HG03558 (cell line): ENCODE data around the gene INVS.
"Not testable (repeated sequence)": the region's sequence is repeated elsewhere in the genome, so short reads cannot be mapped to it uniquely, and the experiment has no call there.

ENCODE experiments used
- ATAC-seq: cut with Tn5 transposase; IDR thresholded peaks from one replicate; pipeline ENCODE4 v1.9.1; 2021; ENCODE audit warnings: moderate number of reproducible peaks; ENCODE audit not compliant: unreplicated experiment; ENCODE audit errors: extremely low read depth

Gene INVS

DNA sequence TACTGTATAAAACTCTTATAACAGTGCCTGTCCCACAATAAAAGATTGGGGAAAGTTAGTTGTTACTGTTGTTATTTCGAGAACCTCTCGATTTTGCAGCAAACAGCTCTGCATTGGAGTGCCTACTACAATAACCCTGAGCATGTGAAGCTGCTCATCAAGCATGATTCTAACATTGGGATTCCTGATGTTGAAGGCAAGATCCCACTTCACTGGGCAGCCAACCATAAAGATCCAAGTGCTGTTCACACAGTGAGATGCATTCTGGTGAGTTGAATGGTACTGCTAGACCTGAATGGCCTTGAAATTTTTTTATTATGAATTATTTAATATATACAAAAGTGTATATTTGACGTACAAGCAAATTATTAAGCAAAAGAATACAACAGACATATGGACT is 130.5 kb downstream of the INVS start:
- no peak for ATAC-seq

DNA sequence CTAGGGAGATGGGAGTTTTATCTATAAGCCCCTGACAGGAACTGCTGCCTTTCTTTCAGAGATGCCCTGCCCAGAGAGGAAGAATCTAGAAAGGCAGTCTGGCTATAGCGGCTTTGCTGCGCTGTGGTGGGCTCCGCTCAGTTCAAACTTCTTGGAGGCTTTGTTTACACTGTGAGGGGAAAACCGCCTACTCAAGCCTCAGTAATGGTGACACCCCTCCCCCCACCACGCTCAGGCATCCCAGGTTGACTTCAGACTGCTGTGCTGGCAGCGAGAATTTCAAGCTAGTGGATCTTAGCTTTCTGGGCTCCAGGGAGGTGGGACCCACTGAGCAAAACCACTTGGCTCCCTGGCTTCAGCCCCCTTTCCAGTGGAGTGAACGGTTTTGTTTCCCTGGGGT is 137.9 kb downstream of the INVS start:
- not testable (repeated sequence) for ATAC-seq

DNA sequence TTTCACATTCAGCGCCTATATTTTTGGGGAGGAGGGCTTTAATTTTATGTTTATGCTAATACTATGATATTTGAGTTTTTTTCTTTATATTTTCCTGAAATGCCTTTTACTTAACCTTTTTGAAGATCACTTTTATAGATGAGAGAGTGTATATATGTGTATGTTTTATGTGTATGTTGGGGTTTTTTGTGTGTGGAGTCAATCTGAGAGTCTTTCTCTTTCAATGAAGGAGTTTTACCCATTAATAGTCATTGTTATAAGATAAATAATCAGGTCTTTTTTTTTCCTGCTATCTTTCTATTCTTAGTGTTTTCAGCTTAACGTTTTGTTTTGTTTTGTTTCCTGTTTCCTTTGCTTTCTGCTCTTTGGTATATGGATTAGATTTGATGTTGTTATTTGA is 141.5 kb downstream of the INVS start:
- no peak for ATAC-seq

DNA sequence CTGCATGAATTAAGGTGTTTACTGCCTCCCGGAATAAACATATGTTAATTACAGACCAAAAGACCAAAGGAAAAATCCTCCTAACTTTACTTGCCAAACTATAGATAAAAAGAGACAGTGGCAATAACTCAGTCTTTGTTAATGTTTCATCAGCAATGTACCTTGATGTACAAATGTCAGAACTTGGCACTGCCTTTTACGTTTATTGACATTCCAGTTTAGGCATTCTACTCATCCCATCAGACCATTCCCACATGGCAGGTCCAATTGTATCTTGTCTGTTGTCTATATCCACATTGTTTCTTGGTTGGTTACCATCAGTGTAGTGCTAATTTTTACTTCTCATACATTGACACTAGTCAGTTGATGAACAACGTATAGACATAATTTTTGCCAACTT is 168.2 kb downstream of the INVS start:
- no peak for ATAC-seq

DNA sequence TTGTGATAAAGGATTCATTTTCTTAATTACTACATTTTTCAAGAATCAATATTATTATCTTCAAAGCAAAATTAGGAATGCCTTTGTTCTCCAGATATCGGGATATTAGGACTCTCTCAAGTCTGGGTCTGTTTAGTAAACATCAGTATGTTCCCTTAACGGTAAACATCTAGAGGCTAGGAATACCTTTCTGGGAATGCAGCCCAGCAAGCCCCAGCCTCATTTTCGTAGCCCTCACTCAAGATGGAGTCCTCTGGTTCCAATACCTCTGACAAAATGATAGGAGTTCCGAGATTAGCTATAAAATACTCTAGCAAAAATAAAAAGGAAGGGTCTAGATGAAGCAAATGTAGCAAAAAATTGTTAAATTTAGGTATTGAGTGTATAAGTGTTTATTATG is 169.2 kb downstream of the INVS start:
- ATAC-seq: no peak

DNA sequence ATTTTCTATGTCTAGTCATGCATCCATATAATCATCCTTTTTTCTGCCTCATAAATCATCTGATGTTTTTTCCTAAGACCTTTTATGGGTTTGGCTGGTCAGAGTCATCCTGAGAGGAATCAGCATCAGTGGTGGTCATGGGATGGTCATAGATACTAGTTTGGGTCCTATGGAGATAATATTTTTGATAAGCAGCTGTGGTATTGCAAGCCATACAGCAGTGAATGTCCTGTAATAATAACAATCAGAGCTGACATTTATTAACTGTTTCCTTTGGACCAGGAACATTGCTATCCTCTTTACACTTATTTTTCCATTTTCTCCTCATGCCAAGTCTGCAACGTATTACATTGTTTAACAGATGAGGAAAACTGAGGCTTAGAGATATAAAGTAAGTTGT is 170.6 kb downstream of the INVS start:
- ATAC-seq: no peak

DNA sequence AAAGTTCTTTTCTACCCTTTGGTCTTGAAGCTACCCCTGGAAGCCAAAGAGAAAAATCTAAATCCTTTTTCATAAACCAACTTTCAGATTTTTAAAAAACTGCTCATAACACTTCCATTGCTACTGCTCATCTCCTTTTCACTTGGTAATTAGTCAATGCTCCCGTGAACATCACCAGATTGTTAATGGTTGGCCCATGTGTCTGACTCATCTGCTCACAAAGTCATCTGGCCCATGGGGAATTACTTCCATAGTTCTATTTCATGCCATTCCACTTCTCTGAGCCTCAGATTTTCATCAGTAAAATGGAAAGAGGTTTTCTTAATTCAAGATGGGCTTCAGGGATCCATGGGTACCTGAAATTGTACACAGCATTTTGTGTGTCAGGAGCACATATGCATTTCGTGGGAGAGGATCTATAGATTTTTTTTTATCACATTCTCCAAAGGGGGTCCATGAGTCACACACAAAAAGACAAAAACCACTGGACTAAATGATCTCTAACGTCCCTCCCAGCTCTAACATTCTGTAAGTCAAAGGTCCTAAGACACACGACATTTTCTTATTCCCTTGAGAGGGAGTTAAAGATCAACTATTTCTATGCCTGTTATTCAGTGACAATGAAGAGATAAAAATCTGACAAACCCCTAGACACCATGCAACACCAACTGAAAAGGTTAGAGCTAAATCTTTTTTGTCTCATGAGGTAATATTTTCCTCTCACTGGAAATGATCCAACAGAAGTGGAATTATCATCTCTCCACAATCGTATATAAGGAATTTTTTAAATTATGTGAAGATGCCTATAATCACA is 178.3 kb downstream of the INVS start:
- ATAC-seq: no peak

DNA sequence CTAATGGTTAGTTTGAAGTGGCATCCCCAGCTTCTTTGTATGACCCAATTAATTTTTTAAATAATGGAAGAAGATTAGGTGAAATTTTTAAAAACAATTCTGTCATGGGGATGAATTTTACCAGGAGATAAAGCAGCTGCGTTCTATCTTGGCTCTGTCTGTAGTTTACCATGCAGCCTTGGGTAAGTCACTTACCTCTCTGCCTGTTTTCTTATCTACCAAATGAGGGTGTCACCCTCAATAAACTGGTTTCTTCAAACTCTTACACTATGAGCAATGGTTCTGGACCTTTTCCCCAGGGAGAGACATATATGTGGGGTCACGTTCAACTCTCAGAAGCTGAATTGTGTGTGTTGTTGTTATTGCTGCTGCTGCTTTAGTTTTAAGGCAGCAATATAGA is 182.0 kb downstream of the INVS start:
- no peak for ATAC-seq

DNA sequence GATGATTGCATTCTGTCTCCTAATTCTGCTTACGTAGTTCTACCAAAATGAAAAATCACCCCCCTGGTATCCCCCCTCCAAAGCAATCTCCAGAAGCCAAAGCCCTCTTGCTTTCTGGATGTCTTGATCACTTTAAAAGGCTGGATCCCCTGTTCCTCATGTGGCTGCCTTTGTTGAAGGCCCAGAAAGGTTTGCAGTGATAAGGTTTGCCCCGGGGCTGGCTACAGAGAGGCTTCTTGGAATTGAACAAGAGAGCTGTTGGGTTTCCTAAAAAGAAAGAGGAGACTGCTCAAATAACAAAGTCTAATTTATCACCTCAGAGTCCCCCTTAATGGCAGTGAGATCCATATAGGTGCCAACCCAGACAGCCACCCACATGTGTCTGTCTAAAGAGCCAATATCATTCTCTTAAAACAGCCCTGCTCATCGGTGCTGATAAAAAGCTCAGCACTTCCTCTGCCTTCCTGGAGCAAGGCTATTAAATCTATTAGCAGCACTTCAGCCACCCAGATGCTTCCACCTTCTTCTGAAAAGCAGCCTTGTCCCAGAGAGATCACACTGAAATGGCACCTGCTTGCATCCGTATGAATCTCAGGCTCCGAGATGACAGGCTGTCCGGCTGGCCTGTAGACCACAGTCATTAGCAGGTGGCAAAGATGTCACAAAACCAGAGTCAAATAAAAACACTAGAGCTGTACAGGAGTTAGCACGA is 182.8 kb downstream of the INVS start:
- ATAC-seq: no peak

DNA sequence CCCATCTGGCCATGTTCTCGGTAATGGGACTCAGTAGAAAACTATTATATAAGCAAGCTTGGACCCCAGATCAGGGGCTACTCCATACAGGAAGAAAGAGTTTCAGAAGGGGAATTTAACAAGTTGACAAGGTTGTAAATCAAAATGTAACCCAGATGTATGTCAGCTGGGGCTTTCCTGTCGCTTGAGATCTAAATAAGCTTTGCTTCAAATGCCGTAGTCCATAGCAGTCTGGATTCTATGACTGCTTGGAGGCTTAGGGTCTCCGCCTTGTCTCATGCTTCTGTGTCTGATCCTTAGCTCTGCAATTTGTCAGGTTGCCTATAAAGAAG is 183.3 kb downstream of the INVS start:
- ATAC-seq: no peak

DNA sequence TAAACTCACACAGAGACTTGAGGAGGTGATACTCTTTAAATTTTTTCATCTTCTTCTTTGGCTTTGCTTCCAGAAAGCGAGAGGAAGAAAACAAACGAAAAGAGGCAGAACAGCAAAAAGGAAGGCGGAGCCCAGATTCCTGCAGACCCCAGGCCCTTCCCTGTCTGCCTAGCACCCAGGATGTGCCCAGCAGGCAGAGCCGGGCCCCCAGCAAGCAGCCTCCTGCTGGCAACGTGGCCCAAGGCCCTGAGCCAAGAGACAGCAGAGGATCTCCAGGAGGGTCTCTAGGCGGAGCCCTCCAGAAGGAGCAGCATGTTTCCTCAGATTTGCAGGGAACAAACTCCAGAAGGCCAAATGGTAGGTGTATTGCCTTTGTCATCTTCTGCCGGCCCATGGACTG is 185.2 kb downstream of the INVS start:
- no peak for ATAC-seq

DNA sequence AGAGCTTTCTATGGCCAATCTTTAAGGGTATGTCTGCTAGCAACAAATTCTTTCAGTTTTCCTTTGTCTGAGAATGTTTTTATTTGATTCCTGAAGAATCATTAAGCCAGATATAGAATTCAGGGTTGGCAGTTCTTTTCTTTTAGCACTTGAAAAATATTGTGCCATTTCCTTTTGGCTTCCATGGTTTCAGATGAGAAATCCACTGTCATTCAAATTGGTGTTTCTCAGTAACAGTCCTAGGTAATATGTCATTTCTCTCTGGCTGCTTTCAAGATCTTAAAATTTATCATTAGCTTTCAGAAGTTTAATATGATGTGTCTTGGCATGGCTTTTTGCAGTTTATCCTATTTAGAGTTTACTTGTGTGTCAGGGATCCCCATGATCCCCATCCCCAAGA is 186.0 kb downstream of the INVS start:
- ATAC-seq: no peak

DNA sequence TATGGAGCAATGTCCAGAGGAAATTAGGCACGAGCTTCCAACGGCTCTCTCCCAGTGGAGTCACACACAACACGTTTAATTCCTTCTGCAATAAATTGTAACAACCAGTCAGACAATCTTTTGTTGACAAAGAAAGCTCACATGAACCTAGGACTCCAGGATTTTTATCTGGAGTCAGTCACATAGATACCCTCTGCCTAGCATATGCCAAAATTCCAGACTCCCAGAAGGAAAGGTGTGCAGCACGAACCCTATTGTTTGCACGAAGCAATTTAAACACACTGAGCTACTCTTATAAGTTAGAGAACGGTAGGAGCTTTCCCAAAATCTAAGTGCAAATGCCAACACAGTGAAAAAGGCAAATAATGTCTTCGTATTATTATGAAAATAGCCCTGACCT is 186.6 kb downstream of the INVS start:
- no peak for ATAC-seq

DNA sequence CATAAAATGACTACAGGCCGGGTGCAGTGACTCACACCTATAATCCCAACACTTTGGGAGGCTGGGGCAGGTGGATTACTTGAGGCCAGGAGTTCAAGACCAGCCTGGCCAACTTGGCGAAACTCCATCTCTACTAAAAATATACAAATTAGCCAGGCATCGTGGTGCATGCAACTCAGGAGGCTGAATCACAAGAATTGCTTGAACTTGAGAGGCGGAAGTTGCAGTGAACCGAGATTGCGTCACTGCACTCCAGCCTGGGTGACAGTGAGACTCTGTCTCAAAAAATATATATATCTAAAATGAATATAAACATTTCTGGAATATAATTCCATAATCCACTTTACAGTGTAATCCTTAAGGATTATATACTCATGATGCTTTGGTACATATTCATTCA is 187.2 kb downstream of the INVS start:
- no peak for ATAC-seq

DNA sequence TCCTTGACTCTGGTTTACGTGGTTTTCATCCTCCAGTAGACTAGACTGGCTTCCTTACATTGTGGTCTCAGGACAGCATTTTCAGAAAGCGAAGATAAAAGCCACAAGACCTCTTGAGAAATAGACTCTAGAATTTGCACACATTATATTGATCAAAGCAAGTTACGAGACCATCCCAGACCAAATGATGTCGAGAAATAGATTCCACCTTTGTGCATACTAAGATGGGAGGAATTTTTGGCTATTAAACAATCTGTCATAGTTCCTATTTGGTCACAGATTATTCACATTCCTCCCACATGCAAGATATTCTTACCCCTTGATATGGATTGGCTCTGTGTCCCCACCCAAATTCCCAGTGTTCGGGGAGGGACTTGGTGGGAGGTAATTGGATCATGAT is 188.1 kb downstream of the INVS start:
- ATAC-seq: no peak

DNA sequence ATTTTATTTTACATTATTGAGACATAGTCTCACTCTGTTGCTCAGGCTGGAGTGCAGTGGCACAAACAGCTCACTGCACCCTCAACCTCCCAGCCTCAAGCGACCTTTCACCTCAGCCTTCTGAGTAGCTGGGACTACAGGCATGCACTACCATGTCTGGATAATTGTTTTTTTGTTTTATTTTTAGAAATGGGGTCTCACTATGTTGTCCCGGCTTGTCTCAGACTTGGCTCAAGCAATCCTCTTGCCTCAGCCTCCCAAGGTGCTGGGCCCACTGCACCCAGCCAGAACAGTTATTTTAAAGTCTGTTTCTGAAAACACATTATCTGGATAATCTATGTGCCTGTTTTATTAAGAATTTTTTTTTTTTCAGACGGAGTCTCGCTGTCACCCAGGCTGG is 191.7 kb downstream of the INVS start:
- ATAC-seq: no peak

DNA sequence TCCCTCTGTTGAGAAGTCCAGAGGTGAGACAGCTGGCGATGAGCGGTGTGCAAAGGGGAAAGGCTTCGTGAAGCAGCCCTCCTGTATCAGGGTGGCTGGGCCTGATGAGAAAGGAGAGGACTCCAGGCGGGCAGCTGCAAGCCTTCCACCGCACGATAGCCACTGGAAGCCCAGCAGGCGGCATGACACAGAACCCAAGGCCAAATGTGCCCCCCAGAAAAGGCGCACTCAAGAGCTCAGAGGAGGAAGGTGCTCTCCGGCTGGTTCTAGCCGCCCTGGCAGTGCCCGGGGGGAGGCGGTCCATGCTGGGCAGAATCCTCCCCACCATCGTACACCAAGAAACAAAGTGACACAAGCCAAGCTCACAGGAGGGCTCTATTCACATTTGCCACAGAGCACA is 193.4 kb downstream of the INVS start:
- ATAC-seq: no peak

DNA sequence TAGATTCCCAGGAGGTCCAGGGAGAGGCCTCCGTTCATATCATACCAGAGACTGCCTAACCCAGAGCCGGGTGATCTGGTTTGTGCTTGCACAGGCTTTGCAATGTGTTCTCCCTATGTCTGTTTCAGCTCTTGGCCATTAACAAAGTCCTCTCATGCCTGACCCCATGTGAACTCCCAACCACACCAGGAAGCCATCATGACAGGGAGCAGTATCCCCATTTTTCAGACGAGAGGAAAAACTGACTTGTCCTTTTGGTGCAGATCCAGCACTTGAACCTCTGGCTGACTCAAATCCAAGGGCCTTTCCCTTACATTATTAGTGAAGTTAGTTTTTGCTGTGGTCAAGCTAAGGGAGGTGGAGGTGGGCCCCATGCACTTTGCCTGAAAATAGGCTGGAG is 195.3 kb downstream of the INVS start:
- ATAC-seq: no peak

DNA sequence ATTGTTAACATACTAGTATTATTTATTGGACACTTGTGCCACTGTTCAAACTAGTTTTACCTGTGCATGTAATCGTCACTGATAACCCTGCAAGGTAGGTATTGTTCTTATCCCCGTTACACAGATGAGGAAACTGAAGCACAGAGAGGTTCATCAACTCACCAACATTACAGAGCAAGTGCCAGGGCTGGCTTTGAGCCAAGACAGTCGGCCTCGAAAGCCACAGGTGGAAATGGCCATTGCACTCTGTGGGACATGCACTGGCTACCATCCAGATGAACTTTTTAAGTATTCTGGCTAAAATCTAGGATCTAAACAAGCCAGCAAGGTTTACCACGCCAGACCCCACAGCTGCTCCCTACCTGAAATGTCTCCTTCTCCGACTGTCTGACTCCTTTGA is 195.8 kb downstream of the INVS start:
- no peak for ATAC-seq

DNA sequence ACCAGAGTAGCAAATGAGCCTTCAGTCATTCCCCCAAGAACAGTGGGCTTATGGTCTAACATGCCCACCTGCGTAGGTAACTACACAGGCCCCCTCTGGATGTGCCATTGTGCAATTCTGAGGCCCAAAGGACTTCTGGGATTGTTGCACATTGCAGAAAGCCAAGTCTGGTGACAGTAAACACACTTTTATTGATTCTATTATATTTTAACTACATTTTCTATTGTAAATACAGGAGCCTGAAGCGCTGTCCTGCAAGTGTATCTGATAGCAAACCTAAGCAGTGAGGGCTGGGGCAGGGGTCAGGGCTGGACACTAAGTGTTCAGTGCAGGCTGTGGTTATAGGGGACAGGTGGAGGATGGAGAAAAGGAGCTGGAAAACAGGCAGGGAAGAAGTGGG is 196.2 kb downstream of the INVS start:
- no peak for ATAC-seq

DNA sequence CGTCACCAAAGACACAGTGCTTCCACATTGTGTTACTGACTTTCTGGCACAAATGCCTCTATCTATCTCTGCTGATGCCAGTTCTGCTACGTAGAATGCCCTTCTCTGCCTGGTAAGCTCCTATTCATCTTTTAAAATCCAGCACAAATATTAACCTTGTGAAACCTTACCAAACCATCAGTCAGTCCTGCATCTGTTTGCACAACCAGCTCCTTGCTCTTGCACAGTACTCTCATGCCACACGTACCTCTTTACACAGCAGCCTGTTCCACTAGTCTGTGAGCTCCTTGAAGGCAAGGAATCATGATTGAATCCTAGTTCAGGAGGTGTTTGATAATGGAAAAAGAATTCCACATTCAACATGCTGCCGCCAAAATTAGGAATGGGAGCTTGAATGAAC is 197.4 kb downstream of the INVS start:
- no peak for ATAC-seq

DNA sequence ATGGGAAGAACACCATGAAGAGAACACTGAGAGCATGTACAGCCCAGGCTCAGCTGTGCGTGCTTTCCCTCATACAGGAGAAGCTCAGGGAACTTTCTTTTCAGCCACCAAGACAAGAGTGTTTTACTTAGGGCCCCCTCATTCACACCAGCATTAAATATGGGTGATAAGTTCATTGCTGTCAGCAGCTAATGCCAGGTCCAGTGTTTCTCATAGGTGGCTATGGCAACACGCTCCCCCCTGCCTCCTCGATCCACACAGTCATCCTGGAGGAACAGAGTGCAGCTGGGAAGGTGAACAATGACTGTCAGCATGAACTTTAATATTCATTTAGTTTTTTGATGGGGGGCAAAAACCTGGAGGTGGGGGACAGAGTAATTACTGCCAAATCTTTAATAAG is 199.3 kb downstream of the INVS start:
- ATAC-seq: no peak
